B cell (primary cell): Measurements from ENCODE around the gene RTTN. TPM values are rescaled to one million over a fixed set of nuclear protein-coding genes. Genes with fewer than 3 reads are reported as not detected.

Experiments
- ATAC-seq: fragments of 200-7000 bp; cut with Tn5 transposase; one replicate; pipeline ENCODE4 v1.10.0; 2021; ENCODE audit warnings: low read depth, mild to moderate bottlenecking, moderate number of reproducible peaks, moderate library complexity
- CTCF ChIA-PET: fragments of 350-600 bp; sonication (Branson Sonifier 250); formaldehyde crosslinking; loops from one replicate; lab custom pipeline; 2021; ENCODE audit warnings: antibody characterized with exemption, inconsistent platforms; lab: Charles Lee
- POLR2A ChIA-PET: fragments of 350-600 bp; sonication (Branson Sonifier 250); formaldehyde crosslinking; loops from one replicate; lab custom pipeline; 2021; ENCODE audit warnings: antibody characterized with exemption; lab: Charles Lee
- DNase-seq: peaks from one replicate; pipeline ENCODE4 v3.0.0; 2013
- H2AFZ ChIP-seq: 2 replicates; pipeline ENCODE4 v1.6.1; 2012; ENCODE audit warnings: mild to moderate bottlenecking, low read depth, low read length; ENCODE audit not compliant: insufficient read depth, poor library complexity, severe bottlenecking
- H3K27ac ChIP-seq, 2 donors: 1 replicate in 1 of 2; 2 replicates in 1 of 2; pipeline ENCODE4 v1.5.1; 2012 to 2013; ENCODE audit warnings: low read length in 2 of 2, mild to moderate bottlenecking in 2 of 2, moderate library complexity in 1 of 2
- H3K27me3 ChIP-seq, 4 experiments: fragments of 200-600 bp in 1 of 4; sonication (generic) in 1 of 4; replicated peaks in 1 of 4; 1 replicate in 2 of 4; 2 replicates in 2 of 4; pipeline versions ENCODE4 v1.6.1 to v1.7.0; 2013 to 2016; ENCODE audit warnings: low read length in 3 of 4, mild to moderate bottlenecking in 2 of 4, mixed read lengths in 1 of 4, moderate library complexity in 1 of 4; ENCODE audit not compliant: insufficient read depth in 4 of 4, control insufficient read depth in 3 of 4; ENCODE audit errors: control extremely low read depth in 1 of 4
- H3K36me3 ChIP-seq, 2 experiments: replicated peaks in 1 of 2; 1 replicate in 1 of 2; 2 replicates in 1 of 2; pipeline versions ENCODE4 v1.6.1 to v1.7.1; 2013; ENCODE audit warnings: low read length in 1 of 2; ENCODE audit not compliant: insufficient read depth in 2 of 2, control insufficient read depth in 1 of 2; ENCODE audit errors: control extremely low read depth in 1 of 2, extremely low read depth in 1 of 2
- H3K4me1 ChIP-seq, 2 donors: fragments of 200-600 bp in 1 of 2; sonication (generic) in 1 of 2; 1 replicate in 1 of 2; 2 replicates in 1 of 2; pipeline versions ENCODE4 v1.5.1 to v1.6.1; 2013 to 2017; ENCODE audit warnings: low read length in 2 of 2; ENCODE audit not compliant: control insufficient read depth in 2 of 2, insufficient read depth in 2 of 2
- H3K4me2 ChIP-seq: replicated peaks from 2 replicates; pipeline ENCODE3; 2012; ENCODE audit warnings: mild to moderate bottlenecking, low read depth, low read length; ENCODE audit not compliant: poor library complexity, severe bottlenecking
- H3K4me3 ChIP-seq, 5 experiments: fragments of 200-600 bp in 1 of 5; sonication (generic) in 1 of 5; 1 replicate in 3 of 5; 2 replicates in 2 of 5; pipeline versions ENCODE4 v1.5.1 to v1.7.0; 2011 to 2016; ENCODE audit warnings: low read length in 4 of 5, mild to moderate bottlenecking in 4 of 5, low read depth in 2 of 5, control low read depth in 1 of 5, moderate library complexity in 1 of 5; ENCODE audit not compliant: insufficient read depth in 1 of 5; ENCODE audit errors: control extremely low read depth in 1 of 5, extremely low read depth in 1 of 5
- H3K79me2 ChIP-seq: fragments of 200-600 bp; sonication (generic); one replicate; pipeline ENCODE4 v1.6.0; 2016; ENCODE audit warnings: low read length; ENCODE audit not compliant: control insufficient read depth, insufficient read depth
- H3K9ac ChIP-seq: fragments of 200-600 bp; sonication (generic); 2 replicates; pipeline ENCODE4 v1.6.1; 2017; ENCODE audit warnings: mild to moderate bottlenecking, low read length, moderate library complexity
- H3K9me3 ChIP-seq, 3 donors: one replicate each; pipeline versions ENCODE4 v1.6.1 to v1.7.1; 2013; ENCODE audit warnings: low read length in 2 of 3; ENCODE audit not compliant: control insufficient read depth in 2 of 3, insufficient read depth in 1 of 3; ENCODE audit errors: control extremely low read depth in 1 of 3
- H4K20me1 ChIP-seq: 2 replicates; pipeline ENCODE4 v1.6.0; 2012; ENCODE audit warnings: mild to moderate bottlenecking, low read length; ENCODE audit not compliant: insufficient read depth, control insufficient read depth, poor library complexity, severe bottlenecking
- H3K27ac Mint-ChIP-seq: one replicate; pipeline ENCODE4 v1.8.0; 2021; ENCODE audit warnings: mixed read lengths
- H3K27me3 Mint-ChIP-seq: one replicate; pipeline ENCODE4 v1.8.0; 2021; ENCODE audit warnings: mixed read lengths
- H3K4me1 Mint-ChIP-seq: one replicate; pipeline ENCODE4 v1.8.0; 2021; ENCODE audit warnings: mixed read lengths
- H3K4me3 Mint-ChIP-seq: one replicate; pipeline ENCODE4 v1.8.0; 2021; ENCODE audit warnings: mixed read lengths
- H3K9me3 Mint-ChIP-seq: one replicate; pipeline ENCODE4 v1.8.0; 2022; ENCODE audit warnings: mixed read lengths; ENCODE audit not compliant: insufficient read depth
- CTCF ChIP-seq: fragments of 200-600 bp; IDR thresholded peaks from one replicate; pipeline ENCODE4 v1.8.0; 2022; ENCODE audit warnings: antibody characterized with exemption, mild to moderate bottlenecking
- EZH2 ChIP-seq: IDR thresholded peaks from 2 replicates; pipeline ENCODE4 v1.6.1; 2012; ENCODE audit warnings: borderline replicate concordance, low read depth, mild to moderate bottlenecking, moderate library complexity, low read length; ENCODE audit not compliant: insufficient read depth, poor library complexity, severe bottlenecking
- WGBS: methylation state at CpG from one replicate; pipeline ENCODE4 v1.1.5; 2013; ENCODE audit warnings: missing lambda C conversion rate; ENCODE audit not compliant: insufficient coverage; 5-methylcytosine and 5-hydroxymethylcytosine counted together
- intact Hi-C: fragments of 100-400 bp; cut with micrococcal nuclease; formaldehyde crosslinking; loops from one replicate; pipeline ENCODE4 v1.10.0; 2022
- polyA plus RNA-seq: library from polyadenylated mRNA; depleted of rRNA; stranded (reverse); fragments of >200 nt; gene quantifications from 2 replicates; pipeline ENCODE4 v1.2.3, GENCODE V29; 2012
- total RNA-seq, 2 donors: library from RNA; stranded (reverse); fragments of 120-200 nt in 1 of 2; gene quantifications; 1 replicate in 1 of 2; 2 replicates in 1 of 2; pipeline versions ENCODE4 v1.2.3 to v1.2.4, GENCODE V29; 2013 to 2022

Gene RTTN
- total and polyA plus RNA-seq, 2 donors (not counting 1 experiment from before 2014, with no cell fraction given), result 10.0 to 41.2 TPM

- ChIA-PET POLR2A (no interaction called here), CTCF (no interaction called here)
- H3K9me3 Mint-ChIP-seq, result no peaks in the 10 kb centered on the region
- H3K79me2 ChIP-seq, result no peaks in the 10 kb centered on the region
- H3K27me3 ChIP-seq, result no peaks in the 10 kb centered on the region
- H3K27ac Mint-ChIP-seq, result no peak overlapping the region
- H3K4me3 ChIP-seq, result no peak overlapping the region
- H3K36me3 ChIP-seq, result peaks cover 5 to 15% of the 10 kb centered on the region in 2 experiments
- H3K4me2 ChIP-seq, result no peak overlapping the region
- no peak overlapping the region for H2AFZ ChIP-seq
- H3K27me3 Mint-ChIP-seq, result no peaks in the 10 kb centered on the region
- no peak overlapping the region for H3K9ac ChIP-seq
- no peaks in the 10 kb centered on the region for H3K4me1 Mint-ChIP-seq
- TF ChIP-seq CTCF (no peak), EZH2 (no peak)
- intact Hi-C loops, result no loop called here
- no peaks in the 10 kb centered on the region for H3K4me1 ChIP-seq
- no peak for DNase-seq
- no peaks in the 10 kb centered on the region for H4K20me1 ChIP-seq
- no peak overlapping the region for H3K4me3 Mint-ChIP-seq
- H3K9me3 ChIP-seq, result no peaks in the 10 kb centered on the region
- ATAC-seq, result no peak
- no peak overlapping the region for H3K27ac ChIP-seq
- WGBS, result 100% methylated on average over 3 of the region's 4 CpGs
Observed at GRCh38 chr18:70047931-70048603, 157.4 kb downstream of the RTTN start.

DNA sequence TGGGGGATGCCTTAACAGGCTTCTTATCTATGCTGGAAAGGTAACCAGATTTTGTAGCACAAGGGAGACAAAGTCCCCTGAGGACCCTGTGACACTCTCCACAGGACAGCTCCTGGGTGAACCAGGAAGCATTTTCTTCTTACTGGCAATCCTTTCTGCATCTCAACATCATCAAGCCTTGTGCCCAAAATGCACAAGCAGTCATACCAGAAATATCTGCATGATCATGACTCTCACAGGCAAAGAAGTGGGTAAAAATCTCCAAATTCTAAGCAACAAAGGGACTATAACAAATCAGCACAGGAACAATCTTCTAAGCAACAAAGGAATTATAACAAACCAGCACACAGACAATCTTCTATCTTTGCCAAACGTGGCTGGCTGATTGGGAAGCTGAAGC is 158.7 kb downstream of the RTTN start:
- Histone ChIP-seq H3K79me2 (no peaks in the 10 kb centered on the region), H3K36me3 (peaks cover 4 to 8% of the 10 kb centered on the region in 2 experiments), H2AFZ (no peak overlapping the region), H3K9ac (no peak overlapping the region), H4K20me1 (no peaks in the 10 kb centered on the region), H3K4me3 (no peak overlapping the region), H3K27me3 (no peaks in the 10 kb centered on the region), H3K4me1 (no peaks in the 10 kb centered on the region), H3K4me2 (no peak overlapping the region), H3K9me3 (no peaks in the 10 kb centered on the region), H3K27ac (no peak overlapping the region)
- ATAC-seq (no peak), DNase-seq (no peak)
- 100% methylated on average over 1 of the region's 1 CpG for WGBS
- H3K4me1 Mint-ChIP-seq, result no peaks in the 10 kb centered on the region
- H3K27me3 Mint-ChIP-seq, result no peaks in the 10 kb centered on the region
- ChIA-PET CTCF (no interaction called here), POLR2A (no interaction called here)
- H3K27ac Mint-ChIP-seq, result peak overlapping the region; percentile 7
- H3K4me3 Mint-ChIP-seq, result no peak overlapping the region
- intact Hi-C loops, result no loop called here
- H3K9me3 Mint-ChIP-seq, result no peaks in the 10 kb centered on the region
- no peak for TF ChIP-seq CTCF
- no peak for TF ChIP-seq EZH2
